ENCODE results near the gene ETV5.

ETV5 gene

DNA sequence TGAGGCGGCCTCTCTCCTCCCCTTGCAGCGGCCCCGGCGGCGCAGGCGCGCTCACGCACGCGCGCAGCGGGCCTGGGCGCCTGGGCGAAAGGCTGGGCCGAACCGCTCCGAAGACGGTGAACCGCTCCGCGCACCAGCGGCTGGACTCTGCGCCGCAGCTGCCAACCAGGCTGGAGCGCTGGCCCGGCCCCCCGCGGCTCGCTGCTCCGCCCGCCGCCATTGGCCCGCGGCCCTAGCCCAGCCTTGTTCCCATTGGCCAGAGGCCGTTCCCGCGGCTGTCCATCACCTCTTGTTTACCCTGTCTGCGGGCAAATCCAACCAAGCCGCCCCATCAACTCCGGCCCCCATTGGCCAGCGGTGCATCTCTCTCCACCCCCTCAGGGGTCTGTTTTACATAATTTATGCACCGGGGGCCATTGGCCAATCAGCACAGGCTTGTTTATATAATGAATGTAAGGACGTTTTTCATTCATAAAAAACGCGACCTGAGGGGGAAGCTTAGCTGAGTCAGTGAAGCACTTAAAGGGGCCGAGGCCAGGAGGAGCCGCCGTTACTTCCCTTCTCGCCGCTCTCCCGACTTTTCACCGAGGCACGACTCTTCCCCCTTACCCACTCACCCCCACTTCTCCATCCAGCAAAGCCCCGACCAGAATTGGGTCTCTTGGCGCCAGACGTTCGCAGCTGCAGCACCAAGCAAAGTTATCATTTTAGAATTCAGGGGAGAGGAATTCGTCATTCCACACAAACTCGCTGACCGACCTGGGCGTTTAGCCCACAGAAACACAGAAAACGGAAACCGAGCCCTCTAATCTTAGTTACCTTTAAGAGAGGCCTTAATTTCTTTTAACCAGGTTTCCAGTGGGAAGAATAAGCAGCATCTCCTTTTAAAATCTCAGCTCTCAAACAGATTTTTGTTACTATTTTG is at the start of gene ETV5:
Gene ETV5 (minus strand): TSS at position 149 of the 925 bp plus-strand sequence. CDS start 3,221 bp downstream, outside the sequence.
- DNase-seq (ENCODE audit: low read depth in 2 of 2) = peak; percentile 99 to 100

DNA sequence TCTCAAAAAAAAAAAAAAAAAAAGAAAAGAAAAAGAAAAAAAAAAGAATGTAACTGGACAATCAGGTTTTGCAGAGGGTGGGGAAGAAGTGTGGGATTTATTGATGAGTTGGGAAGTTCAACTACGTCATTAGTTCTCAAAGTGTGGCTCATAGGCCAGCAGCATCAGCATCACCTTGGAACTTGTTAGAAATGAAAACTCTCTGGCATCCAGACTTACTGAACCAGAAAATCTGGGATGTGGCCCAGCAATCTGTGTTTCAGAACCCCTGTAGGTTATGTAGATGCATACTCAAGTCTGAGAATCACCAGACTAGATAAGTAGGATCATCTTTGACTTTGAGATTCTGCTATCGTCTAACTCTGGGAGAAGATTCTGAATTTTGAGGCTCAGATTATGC is 45.8 kb upstream of the ETV5 start:
- no peak for DNase-seq (ENCODE audit: low read depth in 2 of 2)

GRCh38 chr3:186152889-186153292 is 44.0 kb upstream of the ETV5 start:
- no peak for DNase-seq (ENCODE audit: low read depth in 2 of 2)

DNA sequence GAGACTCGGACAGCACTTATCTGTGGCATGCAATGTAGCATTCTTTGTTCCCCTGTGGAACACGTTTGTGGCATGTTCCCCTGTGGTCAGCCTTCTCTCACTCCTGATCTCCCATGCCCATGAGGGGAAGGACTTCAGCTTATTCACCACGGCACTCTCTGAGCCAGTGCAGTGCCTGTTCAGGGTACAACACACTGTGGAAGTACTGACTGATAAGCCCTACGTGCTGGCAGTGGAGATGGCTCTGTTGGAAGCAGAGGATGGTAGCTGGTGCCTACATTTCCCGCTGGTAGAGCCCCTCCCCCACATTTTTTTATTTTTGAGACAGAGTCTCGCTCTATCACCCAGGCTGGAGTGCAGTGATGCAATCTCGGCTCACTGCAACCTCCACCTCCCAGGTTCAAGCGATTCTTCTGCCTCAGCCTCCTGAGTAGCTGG is 43.5 kb upstream of the ETV5 start:
- DNase-seq (ENCODE audit: low read depth in 2 of 2) = no peak

GRCh38 chr3:186151077-186151971 is 42.4 kb upstream of the ETV5 start:
- DNase-seq (ENCODE audit: low read depth in 2 of 2) = no peak

- no peak for DNase-seq (ENCODE audit: low read depth in 2 of 2)
These were observed 41.3 kb upstream of the ETV5 start for GRCh38 chr3:186150041-186150830.

DNA sequence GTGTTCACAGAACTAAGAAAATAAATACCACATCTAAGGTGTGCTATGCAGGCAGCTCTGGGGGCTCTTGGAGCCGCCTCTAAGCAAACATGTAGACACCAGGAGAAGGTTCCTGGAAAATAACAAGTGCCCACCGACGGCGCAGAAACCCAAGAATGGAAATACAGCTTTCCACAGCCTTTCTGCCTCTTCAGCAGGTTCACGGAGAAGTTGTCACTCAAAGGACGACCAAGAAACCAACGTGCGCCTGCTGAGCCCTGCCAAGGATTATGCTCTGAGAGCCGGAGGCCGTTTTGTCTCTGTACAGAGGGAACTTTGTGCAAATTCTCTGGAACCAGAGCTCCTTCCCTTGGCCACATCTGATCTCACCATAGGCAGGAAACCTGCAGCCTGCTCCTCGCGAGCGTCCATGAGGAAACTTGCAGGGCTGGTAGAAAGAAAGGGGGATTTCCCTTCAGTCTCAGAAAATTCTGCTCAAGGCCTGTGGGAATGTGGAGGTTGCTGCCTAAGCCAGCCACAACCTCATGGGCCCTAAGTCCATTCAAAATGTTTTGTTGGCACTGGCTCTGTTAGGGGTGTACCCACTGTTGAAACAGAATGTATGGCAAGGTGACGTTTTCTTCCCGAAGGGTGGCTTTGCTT is 40.6 kb upstream of the ETV5 start:
- no peak for DNase-seq (ENCODE audit: low read depth in 2 of 2)

- DNase-seq (ENCODE audit: low read depth in 2 of 2) = no peak
These were observed 35.4 kb upstream of the ETV5 start for GRCh38 chr3:186144257-186144656.

GRCh38 chr3:186143250-186143649 is 34.4 kb upstream of the ETV5 start:
- DNase-seq (ENCODE audit: low read depth in 2 of 2) = no peak

DNA sequence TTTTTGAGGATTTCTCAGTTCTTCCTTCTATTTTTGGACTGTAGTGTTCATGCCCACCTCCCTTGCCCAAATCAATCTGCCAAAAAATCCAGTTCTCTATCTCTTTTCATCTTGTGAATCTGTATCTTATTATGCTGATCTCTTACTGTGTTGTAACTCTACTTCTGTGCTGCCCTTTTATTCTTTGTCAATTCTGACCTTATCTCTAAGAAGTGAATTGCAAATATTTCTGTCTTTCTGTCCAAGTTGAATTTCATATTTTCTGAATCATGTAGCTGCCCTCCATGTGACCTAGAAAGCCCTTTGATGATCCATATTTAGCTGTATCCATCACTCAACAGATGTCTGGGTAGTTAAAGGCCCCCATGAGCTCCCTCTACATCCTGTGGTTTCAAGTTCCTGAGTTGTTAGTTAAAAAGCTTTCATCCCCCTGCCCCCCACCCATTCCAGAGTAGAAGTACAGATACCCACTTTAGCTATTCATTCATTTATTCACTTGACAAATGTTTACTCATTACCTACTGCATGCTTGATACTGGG is 33.6 kb upstream of the ETV5 start:
- DNase-seq (ENCODE audit: low read depth in 2 of 2) = peak; percentile 12 to 14

- DNase-seq (ENCODE audit: low read depth in 2 of 2) = no peak
These were observed 32.9 kb upstream of the ETV5 start for GRCh38 chr3:186141790-186142189.

GRCh38 chr3:186138272-186138981 is 29.5 kb upstream of the ETV5 start:
- no peak for DNase-seq (ENCODE audit: low read depth in 2 of 2)

GRCh38 chr3:186137051-186137685 is 28.3 kb upstream of the ETV5 start:
- DNase-seq (ENCODE audit: low read depth in 2 of 2) = no peak

GRCh38 chr3:186133980-186134379 is 25.1 kb upstream of the ETV5 start:
- no peak for DNase-seq (ENCODE audit: low read depth in 2 of 2)

- no peak for DNase-seq (ENCODE audit: low read depth in 2 of 2)
These were observed 23.6 kb upstream of the ETV5 start for GRCh38 chr3:186132487-186132886.

- DNase-seq (ENCODE audit: low read depth in 2 of 2) = no peak
These were observed 20.3 kb upstream of the ETV5 start for GRCh38 chr3:186129206-186129605.

GRCh38 chr3:186128158-186128557 is 19.3 kb upstream of the ETV5 start:
- DNase-seq (ENCODE audit: low read depth in 2 of 2) = no peak

GRCh38 chr3:186127463-186127862 is 18.6 kb upstream of the ETV5 start:
- no peak for DNase-seq (ENCODE audit: low read depth in 2 of 2)

GRCh38 chr3:186125118-186125517 is 16.2 kb upstream of the ETV5 start:
- no peak for DNase-seq (ENCODE audit: low read depth in 2 of 2)

GRCh38 chr3:186124592-186124991 is 15.7 kb upstream of the ETV5 start:
- DNase-seq (ENCODE audit: low read depth in 2 of 2) = no peak

Measured in fibroblast of skin of left quadriceps (primary cell).